HFFc6 (cell line): ENCODE results near the gene GRK2. TPM values are rescaled to one million over a fixed set of nuclear protein-coding genes. Genes with fewer than 3 reads are reported as not detected.

Source experiments
- DNase-seq: peaks from one replicate; pipeline ENCODE4 v3.0.0-alpha.2; 2018
- H3K27ac Mint-ChIP-seq: 2 replicates; pipeline ENCODE4 v1.8.0; 2020; ENCODE audit warnings: mild to moderate bottlenecking, mixed read lengths
- H3K27me3 Mint-ChIP-seq: 2 replicates; pipeline ENCODE4 v1.8.0; 2021; ENCODE audit warnings: mild to moderate bottlenecking, moderate library complexity, mixed read lengths; ENCODE audit not compliant: insufficient read depth
- H3K36me3 Mint-ChIP-seq: 2 replicates; pipeline ENCODE4 v1.8.0; 2021; ENCODE audit warnings: low read depth, mixed read lengths
- H3K4me1 Mint-ChIP-seq: 2 replicates; pipeline ENCODE4 v1.8.0; 2020; ENCODE audit warnings: low read depth, mixed read lengths
- H3K4me3 Mint-ChIP-seq: 2 replicates; pipeline ENCODE4 v1.8.0; 2020; ENCODE audit warnings: mild to moderate bottlenecking, moderate library complexity, mixed read lengths
- H3K9me3 Mint-ChIP-seq: 2 replicates; pipeline ENCODE4 v1.8.0; 2020; ENCODE audit warnings: mild to moderate bottlenecking, mixed read lengths
- total RNA-seq, 6 experiments: library from RNA; stranded (reverse); fragmentation: NEBNext Ultra II Directional; extraction: Animal tissue kit (Norgen Biotek cat#: 25700); gene quantifications; 2 replicates in 1 of 6; 3 replicates in 5 of 6; pipeline ENCODE4 v1.2.3, GENCODE V29; 2021
- TF ChIP-seq, protein P1 (sequence below): fragments of 200-600 bp; sonication (generic); IDR thresholded peaks from 2 replicates; pipeline ENCODE4 v1.5.0; 2021; ENCODE audit warnings: antibody characterized with exemption, mild to moderate bottlenecking

The GRK2 gene
- total RNA-seq, 6 experiments from 2014 or later, result 26.2 to 35.5 (median 32.1) TPM

DNA sequence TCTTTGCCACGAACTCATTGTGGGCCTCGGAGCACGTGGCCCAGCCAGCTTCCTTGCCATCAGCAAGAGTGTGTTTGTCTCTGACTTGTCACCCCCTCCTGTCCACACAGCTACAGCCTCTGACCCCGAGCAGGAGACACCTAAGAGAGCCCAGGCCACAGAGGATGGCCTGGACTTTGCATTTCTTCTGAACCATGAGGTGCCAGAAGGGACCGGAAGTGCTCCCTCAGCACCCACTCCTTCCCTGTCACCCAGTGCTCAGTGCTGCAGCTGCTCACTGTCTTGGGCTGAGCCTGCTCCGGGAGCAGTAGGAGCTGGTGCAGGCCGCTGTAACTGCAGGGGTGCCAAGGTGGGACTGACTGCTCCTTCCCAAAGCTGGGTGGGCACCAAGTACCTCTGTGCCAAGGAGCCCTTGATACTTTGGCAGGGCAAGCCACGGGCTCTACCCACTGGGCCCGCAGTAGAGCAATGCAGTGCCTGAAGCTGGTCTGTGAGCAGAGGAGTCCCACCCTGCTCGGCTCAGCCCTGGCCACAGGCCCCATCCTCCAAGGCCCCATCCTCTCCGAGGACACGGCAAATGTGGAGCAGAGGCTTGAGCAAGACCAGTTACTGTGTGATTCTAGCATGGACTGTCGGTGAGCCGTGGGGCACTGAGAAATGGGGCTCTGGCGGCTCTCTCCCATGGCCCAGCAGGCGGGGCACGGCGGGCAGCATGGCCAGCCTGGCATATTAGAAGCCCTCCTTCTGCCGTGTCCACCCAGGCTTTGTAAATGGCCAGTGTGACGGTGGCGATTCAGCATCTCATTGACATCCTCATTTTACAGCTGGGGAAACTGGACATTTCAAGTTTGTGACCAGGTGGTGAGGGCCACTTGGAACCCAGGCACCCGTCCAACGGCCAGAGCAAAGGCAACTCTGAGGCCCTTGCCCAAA, 6.3 kb downstream of the GRK2 start:
- Mint-ChIP-seq H3K36me3 (no peaks in the 10 kb centered on the region; the same call in 1 of the 2 replicates), H3K4me1 (peaks cover 35% of the 10 kb centered on the region), H3K27ac (no peak overlapping the region), H3K4me3 (no peak overlapping the region), H3K27me3 (no peaks in the 10 kb centered on the region; the same call in 1 of the 2 replicates), H3K9me3 (no peaks in the 10 kb centered on the region)
- TF ChIP-seq, protein P1, sequence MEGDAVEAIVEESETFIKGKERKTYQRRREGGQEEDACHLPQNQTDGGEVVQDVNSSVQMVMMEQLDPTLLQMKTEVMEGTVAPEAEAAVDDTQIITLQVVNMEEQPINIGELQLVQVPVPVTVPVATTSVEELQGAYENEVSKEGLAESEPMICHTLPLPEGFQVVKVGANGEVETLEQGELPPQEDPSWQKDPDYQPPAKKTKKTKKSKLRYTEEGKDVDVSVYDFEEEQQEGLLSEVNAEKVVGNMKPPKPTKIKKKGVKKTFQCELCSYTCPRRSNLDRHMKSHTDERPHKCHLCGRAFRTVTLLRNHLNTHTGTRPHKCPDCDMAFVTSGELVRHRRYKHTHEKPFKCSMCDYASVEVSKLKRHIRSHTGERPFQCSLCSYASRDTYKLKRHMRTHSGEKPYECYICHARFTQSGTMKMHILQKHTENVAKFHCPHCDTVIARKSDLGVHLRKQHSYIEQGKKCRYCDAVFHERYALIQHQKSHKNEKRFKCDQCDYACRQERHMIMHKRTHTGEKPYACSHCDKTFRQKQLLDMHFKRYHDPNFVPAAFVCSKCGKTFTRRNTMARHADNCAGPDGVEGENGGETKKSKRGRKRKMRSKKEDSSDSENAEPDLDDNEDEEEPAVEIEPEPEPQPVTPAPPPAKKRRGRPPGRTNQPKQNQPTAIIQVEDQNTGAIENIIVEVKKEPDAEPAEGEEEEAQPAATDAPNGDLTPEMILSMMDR, result no peak
- DNase-seq, result no peak

DNA sequence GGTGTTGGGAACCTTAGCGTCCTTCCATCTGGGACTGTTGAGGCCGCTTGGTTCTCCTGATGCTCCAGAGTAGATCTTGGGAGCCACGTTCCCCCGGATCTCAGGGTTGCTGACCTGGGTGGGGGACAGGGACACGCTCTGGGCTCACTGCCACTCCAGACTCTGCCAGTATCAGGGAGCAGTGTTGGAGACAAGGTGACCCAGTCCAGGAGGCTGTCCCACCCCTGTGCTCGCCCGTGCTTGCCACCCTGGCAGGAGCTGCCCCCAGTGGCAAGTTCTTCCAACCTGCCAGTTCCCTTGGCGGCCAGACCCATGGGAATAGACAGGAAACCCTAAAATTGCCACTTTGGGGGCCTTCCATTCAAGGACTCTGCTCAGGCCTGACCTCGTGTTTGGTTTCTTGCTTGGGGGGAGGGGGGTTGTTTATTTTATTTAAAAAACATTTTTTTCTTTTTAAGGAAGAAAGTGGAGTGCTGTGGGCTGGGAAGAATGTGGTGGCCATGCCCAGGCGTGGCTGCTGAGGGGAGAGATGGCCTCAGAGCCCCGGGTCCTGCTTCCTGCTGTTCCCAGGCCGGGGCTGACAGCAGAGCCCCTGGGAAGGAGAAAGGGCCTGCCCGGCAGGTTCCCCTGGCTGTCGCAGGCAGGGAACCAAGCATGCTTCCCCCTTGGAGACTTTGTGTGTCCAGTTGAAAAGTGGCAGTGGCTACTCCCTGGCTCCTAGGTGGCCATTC, 7.2 kb downstream of the GRK2 start:
- Mint-ChIP-seq H3K9me3 (no peaks in the 10 kb centered on the region), H3K36me3 (no peaks in the 10 kb centered on the region; the same call in 1 of the 2 replicates), H3K27ac (no peak overlapping the region), H3K4me3 (no peak overlapping the region), H3K4me1 (peaks cover 32% of the 10 kb centered on the region), H3K27me3 (no peaks in the 10 kb centered on the region; the same call in 1 of the 2 replicates)
- TF ChIP-seq, protein P1, result peak; percentile 8; the same call in 1 of the 2 replicates
- no peak for DNase-seq

DNA sequence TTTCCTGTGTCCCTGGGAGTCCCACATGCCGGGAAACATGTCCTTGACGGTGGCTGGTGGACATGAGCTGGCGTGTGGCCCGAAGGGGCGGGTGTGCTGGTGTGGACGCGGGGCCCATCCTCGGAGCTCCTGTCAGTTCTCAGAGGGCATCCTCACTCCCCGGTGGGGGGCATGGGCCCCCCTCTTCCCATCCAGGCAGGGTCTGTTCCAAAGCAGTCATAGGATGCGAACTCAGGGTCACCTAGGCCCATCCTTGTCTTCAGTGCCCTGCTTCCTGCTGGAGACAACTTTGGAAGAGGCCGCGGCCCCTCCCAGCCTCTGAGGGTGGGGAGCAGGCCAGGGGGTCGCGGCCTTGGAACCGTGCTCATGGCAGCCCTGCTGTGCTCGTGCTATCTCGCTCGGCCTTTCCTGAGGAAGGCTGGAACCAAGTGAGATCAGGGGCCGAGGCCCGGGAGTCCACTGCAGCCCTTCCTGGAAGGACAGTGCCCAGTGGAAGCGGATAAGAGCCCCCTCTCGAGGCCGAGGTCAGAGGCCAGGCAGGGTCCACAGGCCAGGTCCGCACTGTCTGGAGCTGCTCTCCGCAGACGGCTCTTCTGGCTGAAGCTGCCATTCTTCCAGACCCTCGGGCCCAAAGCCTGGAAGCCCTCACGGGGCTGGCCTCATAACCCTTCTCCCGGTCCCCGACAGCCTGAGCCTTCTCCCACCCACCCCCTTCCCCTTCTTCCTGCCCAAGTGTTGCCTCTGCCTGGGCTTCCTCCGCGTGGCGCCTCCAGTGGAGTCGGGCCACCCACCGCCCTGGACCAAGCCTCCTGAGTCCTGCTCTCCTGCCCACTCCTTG, 8.7 kb downstream of the GRK2 start:
- H3K4me1 Mint-ChIP-seq, result peaks cover 26% of the 10 kb centered on the region
- peaks cover under 1% of the 10 kb centered on the region; the same call in 1 of the 2 replicates for H3K36me3 Mint-ChIP-seq
- no peak overlapping the region for H3K4me3 Mint-ChIP-seq
- no peak for DNase-seq
- no peaks in the 10 kb centered on the region; the same call in 1 of the 2 replicates for H3K27me3 Mint-ChIP-seq
- H3K27ac Mint-ChIP-seq, result no peak overlapping the region
- TF ChIP-seq, protein P1, result no peak
- no peaks in the 10 kb centered on the region for H3K9me3 Mint-ChIP-seq

DNA sequence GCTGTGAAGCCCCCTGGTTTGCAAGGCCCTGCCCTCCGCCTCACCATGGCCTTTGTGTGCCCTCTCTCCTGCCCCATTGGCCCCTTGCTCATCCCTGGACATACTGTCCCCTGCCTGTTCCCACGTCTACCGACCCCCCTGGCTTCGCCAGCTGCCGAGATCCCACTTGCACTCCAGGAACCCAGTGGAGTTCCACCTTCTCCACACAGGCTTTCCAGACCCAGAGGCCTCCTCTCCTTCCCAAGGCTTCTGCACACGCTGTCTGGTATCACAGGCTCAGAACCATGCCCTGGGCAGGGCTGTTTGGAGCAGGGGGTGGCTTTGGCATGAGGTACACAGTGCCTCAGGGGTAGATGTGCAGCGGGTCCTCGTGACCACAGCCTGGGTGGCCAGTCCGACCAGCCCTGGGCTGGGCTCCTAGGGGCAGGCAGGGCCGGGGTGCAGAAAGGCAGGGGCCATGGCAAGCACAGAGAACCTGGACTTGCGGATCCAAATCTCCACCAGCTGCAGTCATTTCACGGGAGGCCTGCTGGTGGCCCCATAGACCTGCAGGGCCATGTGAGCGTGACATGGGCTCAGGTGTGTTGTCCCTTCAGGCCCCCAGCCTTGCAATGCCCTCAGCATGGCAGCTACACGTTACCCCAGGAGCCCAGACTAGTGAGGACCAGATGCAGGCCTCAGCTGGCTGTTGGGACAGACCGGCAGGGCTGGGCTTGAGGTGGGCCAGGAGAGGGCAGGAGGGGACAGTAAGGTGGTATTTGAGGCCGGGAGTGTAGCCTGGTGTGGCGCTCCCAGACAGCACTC, 9.5 kb downstream of the GRK2 start:
- DNase-seq, result no peak
- Mint-ChIP-seq H3K4me1 (peaks cover 17% of the 10 kb centered on the region), H3K27me3 (no peaks in the 10 kb centered on the region; the same call in 1 of the 2 replicates), H3K4me3 (no peak overlapping the region), H3K27ac (peak overlapping the region; percentile 75), H3K36me3 (peaks cover 4% of the 10 kb centered on the region; the same call in 1 of the 2 replicates), H3K9me3 (no peaks in the 10 kb centered on the region)
- TF ChIP-seq, protein P1, result no peak
